Subcutaneous abdominal adipose tissue (tissue), 5 donors: ENCODE data around the gene PLEKHA6.

ENCODE experiments used
- H3K27ac ChIP-seq: one replicate; pipeline ENCODE4 v1.7.0; 2013; ENCODE audit warnings: low read depth, mild to moderate bottlenecking, inconsistent platforms, low read length, moderate library complexity
- H3K27me3 ChIP-seq, 5 donors: one replicate each; pipeline ENCODE4 v1.7.0; 2013; ENCODE audit warnings: low read length in 5 of 5, inconsistent platforms in 1 of 5; ENCODE audit not compliant: control insufficient read depth in 5 of 5, insufficient read depth in 4 of 5
- H3K36me3 ChIP-seq, 5 donors: one replicate each; pipeline ENCODE4 v1.7.0; 2013; ENCODE audit warnings: low read length in 5 of 5; ENCODE audit not compliant: control insufficient read depth in 5 of 5, insufficient read depth in 5 of 5
- H3K4me1 ChIP-seq, 5 donors: one replicate each; pipeline ENCODE4 v1.7.0; 2013; ENCODE audit warnings: low read length in 5 of 5, mild to moderate bottlenecking in 3 of 5, moderate library complexity in 1 of 5; ENCODE audit not compliant: control insufficient read depth in 5 of 5, insufficient read depth in 5 of 5
- H3K4me3 ChIP-seq, 5 donors: one replicate each; pipeline ENCODE4 v1.7.0; 2013; ENCODE audit warnings: low read length in 5 of 5, low read depth in 1 of 5
- H3K9ac ChIP-seq, 5 donors: one replicate each; pipeline ENCODE4 v1.7.0; 2013; ENCODE audit warnings: low read length in 5 of 5, mild to moderate bottlenecking in 4 of 5, moderate library complexity in 3 of 5
- H3K9me3 ChIP-seq, 5 donors: one replicate each; pipeline ENCODE4 v1.7.0; 2013; ENCODE audit warnings: low read length in 5 of 5; ENCODE audit not compliant: control insufficient read depth in 5 of 5
- donor health status: healthy.
- donor health status: healthy.
- donor health status: healthy.
- donor health status: healthy.
- donor health status: healthy.

PLEKHA6 gene

DNA sequence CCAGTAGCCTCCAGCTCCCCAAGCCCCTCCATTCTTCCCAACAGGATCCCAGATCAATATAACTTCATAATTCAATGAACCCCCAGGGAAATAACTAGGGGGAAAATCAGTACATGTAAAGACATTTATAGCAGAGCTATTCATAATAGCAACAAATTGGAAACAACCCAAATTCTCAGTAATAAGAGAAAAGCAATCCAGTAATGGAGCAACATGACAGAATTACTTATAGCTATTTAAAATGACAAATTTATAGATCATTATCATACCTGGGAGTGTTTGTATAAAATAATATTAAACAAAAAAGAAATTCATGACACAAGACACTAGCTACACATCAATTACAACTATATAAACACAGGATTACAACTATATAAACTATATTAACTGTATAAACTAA lies 20.2 kb downstream of the PLEKHA6 start:
- peaks cover 0 to 23% (median 13%) of the 10 kb centered on the region in 5 donors for H3K4me1 ChIP-seq
- no peaks in the 10 kb centered on the region for H3K9me3 ChIP-seq
- H3K27me3 ChIP-seq: peaks cover 0 to 2% (median 0%) of the 10 kb centered on the region in 5 donors
- H3K36me3 ChIP-seq: no peaks in the 10 kb centered on the region
- H3K4me3 ChIP-seq: no peak overlapping the region
- no peak overlapping the region for H3K27ac ChIP-seq
- no peak overlapping the region for H3K9ac ChIP-seq

DNA sequence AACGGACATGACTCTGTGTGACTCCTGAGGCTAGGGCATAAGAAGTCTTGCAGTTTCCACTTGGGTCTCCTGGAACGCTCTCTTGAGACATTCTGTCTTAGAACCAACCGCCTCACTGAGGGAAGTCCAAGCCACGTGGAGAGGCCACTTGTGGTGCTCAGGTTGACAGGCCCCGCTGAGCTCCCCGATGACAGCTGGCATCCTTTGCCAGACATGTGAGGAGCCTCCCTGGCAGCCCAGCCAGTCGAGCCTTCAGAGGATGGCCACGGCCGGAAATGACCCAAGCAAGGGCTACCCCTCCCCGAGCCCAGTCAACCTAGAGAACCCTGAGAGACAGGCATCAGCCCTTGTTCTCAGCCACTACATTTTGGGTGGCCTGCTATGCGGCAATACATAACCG lies 20.7 kb downstream of the PLEKHA6 start:
- Histone ChIP-seq H3K9me3 (no peaks in the 10 kb centered on the region), H3K4me3 (no peak overlapping the region), H3K36me3 (no peaks in the 10 kb centered on the region), H3K27ac (no peak overlapping the region), H3K9ac (no peak overlapping the region), H3K27me3 (peaks cover 0 to 2% (median 0%) of the 10 kb centered on the region in 5 donors), H3K4me1 (peaks cover 0 to 23% (median 13%) of the 10 kb centered on the region in 5 donors)

GRCh38 chr1:204338360-204338759 lies 21.4 kb downstream of the PLEKHA6 start:
- Histone ChIP-seq H3K4me3 (no peak overlapping the region), H3K27ac (no peak overlapping the region), H3K9ac (no peak overlapping the region), H3K9me3 (no peaks in the 10 kb centered on the region), H3K4me1 (peaks cover 0 to 27% (median 16%) of the 10 kb centered on the region in 5 donors), H3K27me3 (peaks cover 0 to 2% (median 0%) of the 10 kb centered on the region in 5 donors), H3K36me3 (no peaks in the 10 kb centered on the region)

GRCh38 chr1:204337583-204337982 lies 22.1 kb downstream of the PLEKHA6 start:
- no peak overlapping the region for H3K4me3 ChIP-seq
- H3K4me1 ChIP-seq: peaks cover 0 to 27% (median 17%) of the 10 kb centered on the region in 5 donors
- peaks cover 0 to 3% (median 0%) of the 10 kb centered on the region in 5 donors for H3K27me3 ChIP-seq
- no peak overlapping the region for H3K9ac ChIP-seq
- no peak overlapping the region for H3K27ac ChIP-seq
- no peaks in the 10 kb centered on the region for H3K9me3 ChIP-seq
- H3K36me3 ChIP-seq: no peaks in the 10 kb centered on the region

- Histone ChIP-seq H3K27ac (no peak overlapping the region), H3K9me3 (no peaks in the 10 kb centered on the region), H3K4me3 (peak overlapping the region in 1 of 5 donors; percentile 28), H3K36me3 (no peaks in the 10 kb centered on the region), H3K27me3 (peaks cover 0 to 3% (median 1%) of the 10 kb centered on the region in 5 donors), H3K4me1 (peaks cover 0 to 27% (median 17%) of the 10 kb centered on the region in 5 donors), H3K9ac (no peak overlapping the region)
Observed at GRCh38 chr1:204337036-204337429, 22.7 kb downstream of the PLEKHA6 start.

DNA sequence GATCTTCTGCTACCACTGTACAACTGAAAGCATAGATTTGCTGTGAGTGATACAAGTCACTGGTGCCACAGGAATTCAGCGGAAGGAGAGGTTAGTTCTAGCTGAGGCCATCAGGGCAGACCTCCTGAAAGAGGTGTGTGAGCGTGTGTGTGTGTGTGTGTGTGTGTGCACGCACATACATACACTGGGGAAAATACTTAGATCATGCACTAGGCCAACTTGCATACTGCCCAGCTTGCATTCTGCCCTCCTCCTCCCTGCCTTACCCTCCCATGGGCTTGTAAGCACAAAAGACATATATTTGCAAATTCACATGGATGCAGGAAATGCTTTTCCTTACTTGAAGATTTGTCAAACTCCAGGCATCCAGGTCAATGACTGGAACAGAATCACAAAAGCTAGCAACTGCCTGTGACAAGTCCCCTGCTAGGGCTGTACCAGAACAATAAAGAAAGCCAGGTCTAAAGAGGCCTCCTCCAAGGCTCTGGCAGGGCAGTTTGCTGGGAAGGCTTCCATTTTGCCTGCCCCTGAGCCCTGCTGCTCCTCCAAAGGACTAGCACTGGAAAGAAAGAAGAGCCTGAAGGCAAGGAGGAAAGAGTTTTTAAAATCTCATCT lies 23.2 kb downstream of the PLEKHA6 start:
- Histone ChIP-seq H3K27ac (no peak overlapping the region), H3K9ac (no peak overlapping the region), H3K4me1 (peaks cover 0 to 27% (median 17%) of the 10 kb centered on the region in 5 donors)

DNA sequence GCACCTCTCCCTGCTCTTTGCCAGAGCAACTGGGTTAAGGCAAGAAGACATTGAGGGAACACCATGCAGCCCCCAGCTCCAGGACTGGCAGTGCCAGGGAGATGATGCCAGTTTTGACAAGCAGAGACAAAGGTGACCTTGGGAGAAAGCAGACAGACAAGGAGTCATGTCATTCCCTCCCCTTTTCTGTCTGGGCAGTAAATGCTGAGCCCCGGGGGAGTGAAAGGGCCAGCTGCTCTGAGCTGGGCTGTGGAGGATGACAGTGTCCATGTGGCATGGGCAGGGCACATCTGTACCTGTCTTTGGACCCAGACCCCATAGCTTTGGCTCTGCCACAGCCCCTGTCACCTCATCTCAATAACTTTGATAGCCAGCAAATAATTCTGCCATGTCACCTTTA lies 24.2 kb downstream of the PLEKHA6 start:
- H3K9me3 ChIP-seq: no peaks in the 10 kb centered on the region
- no peaks in the 10 kb centered on the region for H3K36me3 ChIP-seq
- H3K4me1 ChIP-seq: peaks cover 0 to 22% (median 9%) of the 10 kb centered on the region in 5 donors

More for the DNA sequence above, 23.2 kb downstream of the PLEKHA6 start:
- H3K27me3 ChIP-seq: peaks cover 0 to 3% (median 2%) of the 10 kb centered on the region in 5 donors
- H3K4me3 ChIP-seq: no peak overlapping the region
- H3K36me3 ChIP-seq: no peaks in the 10 kb centered on the region
- no peaks in the 10 kb centered on the region for H3K9me3 ChIP-seq

DNA sequence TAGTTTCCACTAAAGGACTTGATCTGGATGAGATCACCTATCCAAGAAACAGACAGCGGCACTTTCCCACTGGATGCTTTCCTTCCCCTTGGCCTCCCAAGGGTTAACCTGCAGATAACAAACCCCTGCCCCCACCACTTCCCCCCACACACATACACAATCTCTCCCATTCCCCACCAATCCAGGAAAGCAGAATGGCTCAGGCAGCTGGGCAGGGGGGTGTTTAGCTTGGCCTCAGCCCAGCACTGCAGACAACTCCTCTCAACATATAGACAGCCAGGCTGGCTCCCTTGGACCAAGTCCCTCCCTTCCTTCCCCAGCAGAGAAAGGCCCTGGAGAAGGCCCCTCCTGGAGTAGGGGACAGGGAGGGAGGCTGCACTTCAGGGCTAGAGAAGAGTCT lies 24.6 kb downstream of the PLEKHA6 start:
- Histone ChIP-seq H3K27ac (no peak overlapping the region), H3K4me3 (no peak overlapping the region)

More for the DNA sequence above, 24.2 kb downstream of the PLEKHA6 start:
- Histone ChIP-seq H3K4me3 (no peak overlapping the region), H3K27ac (no peak overlapping the region), H3K9ac (no peak overlapping the region), H3K27me3 (peaks cover 0 to 3% (median 2%) of the 10 kb centered on the region in 5 donors)

GRCh38 chr1:204334455-204334854 lies 25.3 kb downstream of the PLEKHA6 start:
- H3K4me1 ChIP-seq: peaks cover 0 to 20% (median 8%) of the 10 kb centered on the region in 5 donors
- H3K36me3 ChIP-seq: no peaks in the 10 kb centered on the region
- H3K4me3 ChIP-seq: no peak overlapping the region
- peaks cover 0 to 3% (median 2%) of the 10 kb centered on the region in 5 donors for H3K27me3 ChIP-seq
- no peaks in the 10 kb centered on the region for H3K9me3 ChIP-seq
- H3K9ac ChIP-seq: no peak overlapping the region
- H3K27ac ChIP-seq: no peak overlapping the region

More for the DNA sequence above, 24.6 kb downstream of the PLEKHA6 start:
- H3K9ac ChIP-seq: no peak overlapping the region
- H3K4me1 ChIP-seq: peaks cover 0 to 20% (median 8%) of the 10 kb centered on the region in 5 donors
- no peaks in the 10 kb centered on the region for H3K9me3 ChIP-seq
- H3K36me3 ChIP-seq: no peaks in the 10 kb centered on the region
- peaks cover 0 to 3% (median 2%) of the 10 kb centered on the region in 5 donors for H3K27me3 ChIP-seq

GRCh38 chr1:204333427-204333826 lies 26.3 kb downstream of the PLEKHA6 start:
- no peak overlapping the region for H3K4me3 ChIP-seq
- H3K9ac ChIP-seq: no peak overlapping the region
- H3K9me3 ChIP-seq: no peaks in the 10 kb centered on the region
- no peak overlapping the region for H3K27ac ChIP-seq
- H3K27me3 ChIP-seq: peaks cover 0 to 3% (median 2%) of the 10 kb centered on the region in 5 donors
- no peaks in the 10 kb centered on the region for H3K36me3 ChIP-seq
- H3K4me1 ChIP-seq: peaks cover 0 to 15% (median 8%) of the 10 kb centered on the region in 5 donors
